IPS-20b (cell line): ENCODE measurements around the gene SH3BGRL3.
"Not testable (repeated sequence)": the region's sequence is repeated elsewhere in the genome, so short reads cannot be mapped to it uniquely, and the experiment has no call there.

ENCODE experiments used
- H3K27ac ChIP-seq: one replicate; pipeline ENCODE4 v1.5.1; 2013; ENCODE audit warnings: low read length
- H3K27me3 ChIP-seq: 2 replicates; pipeline ENCODE4 v1.6.1; 2013; ENCODE audit warnings: mild to moderate bottlenecking, low read length, inconsistent platforms; ENCODE audit not compliant: insufficient read depth
- H3K36me3 ChIP-seq: 2 replicates; pipeline ENCODE4 v1.6.1; 2013; ENCODE audit warnings: low read depth, mild to moderate bottlenecking, inconsistent platforms, low read length, moderate library complexity; ENCODE audit not compliant: insufficient read depth
- H3K4me1 ChIP-seq: 2 replicates; pipeline ENCODE4 v1.6.1; 2013; ENCODE audit warnings: mild to moderate bottlenecking, control low read depth, inconsistent platforms, low read length, moderate library complexity; ENCODE audit not compliant: insufficient read depth
- H3K4me3 ChIP-seq: 2 replicates; pipeline ENCODE4 v1.5.1; 2013; ENCODE audit warnings: mild to moderate bottlenecking, low read length, inconsistent platforms
- H3K9ac ChIP-seq: 2 replicates; pipeline ENCODE4 v1.6.1; 2013; ENCODE audit warnings: low read depth, mild to moderate bottlenecking, inconsistent platforms, low read length, moderate library complexity
- H3K9me3 ChIP-seq: 2 replicates; pipeline ENCODE4 v1.6.1; 2013; ENCODE audit warnings: mild to moderate bottlenecking, low read depth, low read length, inconsistent platforms; ENCODE audit not compliant: insufficient read depth

The SH3BGRL3 gene

DNA sequence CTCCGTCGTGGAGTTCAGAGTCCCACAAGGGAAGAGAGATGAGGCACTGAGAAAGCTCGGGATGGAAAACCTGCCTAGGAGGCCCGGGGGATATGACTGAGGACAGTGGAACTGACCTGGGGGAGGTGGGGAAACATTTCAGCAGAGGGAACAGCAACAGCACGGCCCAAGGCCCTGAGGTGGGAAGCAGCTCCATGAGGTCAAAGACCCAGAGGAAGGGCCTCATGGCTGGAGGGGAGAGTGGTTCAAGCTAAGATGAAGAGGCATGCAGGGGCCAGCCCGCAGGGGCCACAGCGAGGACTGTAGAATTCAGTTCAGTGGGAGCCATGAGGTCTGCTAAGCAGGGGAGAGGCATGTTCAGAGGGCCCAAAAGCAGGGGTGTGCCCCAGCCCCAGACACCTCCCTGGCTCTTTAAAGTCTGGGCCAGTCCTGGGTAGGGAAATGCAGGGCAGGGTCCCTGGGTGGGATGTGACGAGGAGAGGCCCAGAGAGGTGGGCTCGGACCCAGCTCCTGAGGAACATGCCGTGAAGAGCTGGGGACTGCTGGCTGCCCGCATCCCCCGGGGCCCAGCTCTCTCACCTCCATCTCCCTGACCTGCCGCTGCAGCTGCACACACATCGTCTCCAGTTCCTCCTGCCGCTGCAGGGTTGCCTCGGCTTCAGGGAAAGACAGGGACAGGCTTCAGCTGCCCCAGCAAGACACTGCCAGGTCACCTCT is 16.6 kb downstream of the SH3BGRL3 start:
- no peak overlapping the region for H3K27ac ChIP-seq
- no peak overlapping the region for H3K4me3 ChIP-seq

GRCh38 chr1:26297057-26297790 is 17.3 kb downstream of the SH3BGRL3 start:
- Histone ChIP-seq H3K4me1 (no peaks in the 10 kb centered on the region), H3K27me3 (no peaks in the 10 kb centered on the region), H3K4me3 (no peak overlapping the region), H3K27ac (no peak overlapping the region), H3K9ac (no peak overlapping the region), H3K9me3 (no peaks in the 10 kb centered on the region), H3K36me3 (no peaks in the 10 kb centered on the region)

More for the DNA sequence above, 16.6 kb downstream of the SH3BGRL3 start:
- no peak overlapping the region for H3K9ac ChIP-seq
- H3K36me3 ChIP-seq = no peaks in the 10 kb centered on the region
- no peaks in the 10 kb centered on the region for H3K27me3 ChIP-seq
- no peaks in the 10 kb centered on the region for H3K9me3 ChIP-seq
- H3K4me1 ChIP-seq = no peaks in the 10 kb centered on the region

GRCh38 chr1:26297791-26298124 is 17.9 kb downstream of the SH3BGRL3 start:
- H3K27me3 ChIP-seq = no peaks in the 10 kb centered on the region
- no peak overlapping the region for H3K27ac ChIP-seq

GRCh38 chr1:26300578-26301275 is 20.8 kb downstream of the SH3BGRL3 start:
- Histone ChIP-seq H3K4me1 (peaks cover 1% of the 10 kb centered on the region), H3K27ac (no peak overlapping the region), H3K36me3 (no peaks in the 10 kb centered on the region), H3K4me3 (no peak overlapping the region), H3K9ac (no peak overlapping the region), H3K27me3 (no peaks in the 10 kb centered on the region), H3K9me3 (no peaks in the 10 kb centered on the region)

More at GRCh38 chr1:26297791-26298124, 17.9 kb downstream of the SH3BGRL3 start:
- Histone ChIP-seq H3K9me3 (no peaks in the 10 kb centered on the region), H3K36me3 (no peaks in the 10 kb centered on the region), H3K9ac (no peak overlapping the region), H3K4me3 (no peak overlapping the region), H3K4me1 (no peaks in the 10 kb centered on the region; the same call in 1 of the 2 replicates)

- Histone ChIP-seq H3K36me3 (no peaks in the 10 kb centered on the region), H3K4me1 (peaks cover 10% of the 10 kb centered on the region), H3K27ac (no peak overlapping the region), H3K27me3 (no peaks in the 10 kb centered on the region), H3K4me3 (no peak overlapping the region), H3K9me3 (no peaks in the 10 kb centered on the region), H3K9ac (no peak overlapping the region)
These were observed 23.0 kb downstream of the SH3BGRL3 start for GRCh38 chr1:26302733-26303405.

DNA sequence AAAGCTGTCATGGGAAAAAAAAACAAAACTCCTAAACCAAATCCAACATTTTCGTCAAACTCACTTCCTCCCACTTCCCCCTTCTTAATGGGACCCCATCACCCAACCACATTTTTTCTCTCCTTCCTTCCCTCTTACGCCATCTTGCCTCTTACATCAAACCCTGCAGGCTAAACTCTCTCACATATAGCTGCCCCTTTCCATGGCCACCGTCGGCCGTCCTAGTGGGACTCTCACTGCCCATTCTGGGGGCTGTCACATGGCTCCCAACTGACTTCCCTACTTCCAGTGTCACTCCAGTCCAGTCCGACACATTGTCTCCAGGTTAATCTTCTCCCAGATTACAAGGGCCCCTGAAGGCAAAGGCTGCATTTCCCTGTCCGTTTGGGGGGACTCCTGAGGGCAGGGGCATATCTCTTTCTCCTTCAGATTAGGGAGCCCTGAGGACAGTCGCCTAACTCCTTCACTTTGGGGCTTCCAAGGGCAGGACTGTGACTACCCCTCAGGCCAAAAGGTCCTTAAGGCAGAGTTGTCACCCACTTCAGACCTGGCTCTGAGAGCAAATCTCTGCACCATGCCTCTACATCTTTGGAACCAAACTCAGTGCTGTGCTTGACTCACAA is 25.9 kb downstream of the SH3BGRL3 start:
- peaks cover 10% of the 10 kb centered on the region for H3K4me1 ChIP-seq

GRCh38 chr1:26306290-26307229 is 26.7 kb downstream of the SH3BGRL3 start, which contains the start of gene UBXN11:
TSS of gene UBXN11 (minus strand) at chr1:26306636. CDS start at chr1:26302883, 3,753 bp downstream.
- Histone ChIP-seq H3K36me3 (no peaks in the 10 kb centered on the region), H3K9me3 (no peaks in the 10 kb centered on the region), H3K27ac (peak within 1 kb of the TSS; percentile 69), H3K4me1 (peaks cover 10% of the 10 kb centered on the region), H3K9ac (peak within 1 kb of the TSS; percentile 84; the same call in 1 of the 2 replicates), H3K27me3 (no peaks in the 10 kb centered on the region), H3K4me3 (peak within 1 kb of the TSS; percentile 90)

More for the DNA sequence above, 25.9 kb downstream of the SH3BGRL3 start:
- H3K4me3 ChIP-seq = peak overlapping the region; percentile 90
- peak overlapping the region; percentile 81; the same call in 1 of the 2 replicates for H3K9ac ChIP-seq
- H3K36me3 ChIP-seq = no peaks in the 10 kb centered on the region
- no peaks in the 10 kb centered on the region for H3K9me3 ChIP-seq
- H3K27me3 ChIP-seq = no peaks in the 10 kb centered on the region
- H3K27ac ChIP-seq = no peak overlapping the region

DNA sequence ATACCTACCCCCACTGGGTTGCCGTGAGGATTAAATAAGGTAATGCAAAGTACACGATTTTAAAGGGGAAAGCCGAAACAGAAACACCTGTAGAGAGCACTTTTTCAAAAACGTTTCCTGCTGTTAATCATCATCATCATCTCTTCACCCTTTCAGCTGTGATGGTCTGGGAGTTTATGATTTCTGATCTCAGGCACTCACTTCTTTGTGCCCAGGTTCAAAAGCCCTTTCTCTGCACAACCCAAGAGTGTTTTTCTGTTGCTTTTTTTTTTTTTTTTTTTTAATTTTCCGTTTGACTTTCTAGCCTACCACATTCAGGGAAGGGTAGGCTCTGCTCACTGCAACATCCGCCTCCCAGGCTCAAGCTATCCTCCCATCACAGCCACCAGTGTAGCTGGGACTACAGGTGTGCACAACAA is 27.5 kb downstream of the SH3BGRL3 start:
- Histone ChIP-seq H3K9ac (peak overlapping the region; percentile 84; the same call in 1 of the 2 replicates), H3K27ac (peak overlapping the region; percentile 69), H3K4me1 (peaks cover 10% of the 10 kb centered on the region), H3K4me3 (peak overlapping the region; percentile 90), H3K27me3 (no peaks in the 10 kb centered on the region), H3K36me3 (no peaks in the 10 kb centered on the region), H3K9me3 (no peaks in the 10 kb centered on the region)

- not testable (repeated sequence) for H3K4me3 ChIP-seq, H3K9me3 ChIP-seq, H3K9ac ChIP-seq, H3K36me3 ChIP-seq, H3K27me3 ChIP-seq, H3K27ac ChIP-seq, H3K4me1 ChIP-seq
These were observed 28.3 kb downstream of the SH3BGRL3 start for GRCh38 chr1:26307966-26308899.
